Muscle layer of duodenum (tissue), 2 donors: ENCODE measurements around the gene DNAJC15.

Source experiments
- H3K27ac ChIP-seq: one replicate; pipeline ENCODE4 v1.7.0; 2013; ENCODE audit warnings: mild to moderate bottlenecking, low read length
- H3K27me3 ChIP-seq: one replicate; pipeline ENCODE4 v1.7.0; 2013; ENCODE audit warnings: low read depth, mild to moderate bottlenecking, control low read depth, low read length
- H3K36me3 ChIP-seq, 2 donors: one replicate each; pipeline ENCODE4 v1.7.0; 2013; ENCODE audit warnings: low read length in 2 of 2, control low read depth in 1 of 2, mild to moderate bottlenecking in 1 of 2; ENCODE audit not compliant: insufficient read depth in 2 of 2, control insufficient read depth in 1 of 2
- H3K4me1 ChIP-seq, 2 donors: one replicate each; pipeline ENCODE4 v1.7.0; 2013; ENCODE audit warnings: low read length in 2 of 2, mild to moderate bottlenecking in 2 of 2, control low read depth in 1 of 2, moderate library complexity in 1 of 2; ENCODE audit not compliant: insufficient read depth in 2 of 2, control insufficient read depth in 1 of 2
- H3K4me3 ChIP-seq, 2 donors: one replicate each; pipeline ENCODE4 v1.7.0; 2013; ENCODE audit warnings: low read length in 2 of 2, low read depth in 1 of 2, mild to moderate bottlenecking in 1 of 2
- H3K9me3 ChIP-seq, 2 donors: one replicate each; pipeline ENCODE4 v1.7.0; 2013; ENCODE audit warnings: low read length in 2 of 2, control low read depth in 1 of 2, mild to moderate bottlenecking in 1 of 2; ENCODE audit not compliant: control insufficient read depth in 1 of 2
- donor health status: healthy.

DNAJC15 gene

GRCh38 chr13:43023289-43023963, at the start of gene DNAJC15:
Gene DNAJC15, plus strand, starts transcription at chr13:43023586. Its CDS starts 41 bp downstream, at chr13:43023627.
- Histone ChIP-seq H3K4me1 (peaks cover 0 to 14% of the 10 kb centered on the region in 2 donors), H3K9me3 (no peaks in the 10 kb centered on the region), H3K27me3 (no peaks in the 10 kb centered on the region)

GRCh38 chr13:42976066-42976465, 47.3 kb upstream of the DNAJC15 start:
- H3K27me3 ChIP-seq, result no peaks in the 10 kb centered on the region
- H3K27ac ChIP-seq, result no peak overlapping the region
- H3K4me1 ChIP-seq, result no peaks in the 10 kb centered on the region
- no peaks in the 10 kb centered on the region for H3K36me3 ChIP-seq
- H3K4me3 ChIP-seq, result no peak overlapping the region
- H3K9me3 ChIP-seq, result peaks cover 0 to 3% of the 10 kb centered on the region in 2 donors

More at GRCh38 chr13:43023289-43023963, at the start of gene DNAJC15:
- peak within 1 kb of the TSS; percentile 80 to 97 for H3K4me3 ChIP-seq
- H3K27ac ChIP-seq, result peak within 1 kb of the TSS; percentile 90
- peaks cover 0 to 4% of the 10 kb centered on the region in 2 donors for H3K36me3 ChIP-seq

GRCh38 chr13:42977219-42977659, 46.1 kb upstream of the DNAJC15 start:
- Histone ChIP-seq H3K36me3 (no peaks in the 10 kb centered on the region), H3K4me1 (no peaks in the 10 kb centered on the region), H3K9me3 (peaks cover 0 to 3% of the 10 kb centered on the region in 2 donors), H3K4me3 (no peak overlapping the region), H3K27me3 (no peaks in the 10 kb centered on the region), H3K27ac (no peak overlapping the region)

GRCh38 chr13:42981317-42981716, 42.1 kb upstream of the DNAJC15 start:
- Histone ChIP-seq H3K36me3 (no peaks in the 10 kb centered on the region), H3K27ac (no peak overlapping the region), H3K27me3 (no peaks in the 10 kb centered on the region), H3K9me3 (no peaks in the 10 kb centered on the region), H3K4me3 (no peak overlapping the region), H3K4me1 (no peaks in the 10 kb centered on the region)

- Histone ChIP-seq H3K4me3 (no peak overlapping the region), H3K27me3 (no peaks in the 10 kb centered on the region), H3K27ac (no peak overlapping the region), H3K9me3 (no peaks in the 10 kb centered on the region), H3K36me3 (no peaks in the 10 kb centered on the region), H3K4me1 (no peaks in the 10 kb centered on the region)
These were observed 41.5 kb upstream of the DNAJC15 start for GRCh38 chr13:42981853-42982252.

- Histone ChIP-seq H3K36me3 (no peaks in the 10 kb centered on the region), H3K9me3 (no peaks in the 10 kb centered on the region), H3K27me3 (no peaks in the 10 kb centered on the region), H3K4me3 (no peak overlapping the region), H3K4me1 (no peaks in the 10 kb centered on the region), H3K27ac (no peak overlapping the region)
These were observed 39.4 kb upstream of the DNAJC15 start for GRCh38 chr13:42984026-42984425.

GRCh38 chr13:42984691-42985090, 38.7 kb upstream of the DNAJC15 start:
- Histone ChIP-seq H3K36me3 (no peaks in the 10 kb centered on the region), H3K4me3 (no peak overlapping the region), H3K27ac (no peak overlapping the region), H3K27me3 (no peaks in the 10 kb centered on the region), H3K4me1 (no peaks in the 10 kb centered on the region), H3K9me3 (no peaks in the 10 kb centered on the region)

GRCh38 chr13:42985312-42986175, 37.8 kb upstream of the DNAJC15 start:
- no peaks in the 10 kb centered on the region for H3K36me3 ChIP-seq
- peak overlapping the region; percentile 83 for H3K27ac ChIP-seq
- H3K9me3 ChIP-seq, result no peaks in the 10 kb centered on the region
- H3K27me3 ChIP-seq, result no peaks in the 10 kb centered on the region
- no peak overlapping the region for H3K4me3 ChIP-seq
- H3K4me1 ChIP-seq, result peaks cover 0 to 7% of the 10 kb centered on the region in 2 donors

GRCh38 chr13:42986176-42986574, 37.2 kb upstream of the DNAJC15 start:
- Histone ChIP-seq H3K36me3 (no peaks in the 10 kb centered on the region), H3K27me3 (no peaks in the 10 kb centered on the region), H3K9me3 (no peaks in the 10 kb centered on the region), H3K27ac (peak overlapping the region; percentile 83), H3K4me3 (no peak overlapping the region), H3K4me1 (peaks cover 0 to 8% of the 10 kb centered on the region in 2 donors)

- no peaks in the 10 kb centered on the region for H3K9me3 ChIP-seq
- H3K4me3 ChIP-seq, result peak overlapping the region; percentile 80 to 83
- H3K4me1 ChIP-seq, result peaks cover 3 to 8% of the 10 kb centered on the region in 2 donors
- no peaks in the 10 kb centered on the region for H3K36me3 ChIP-seq
- H3K27ac ChIP-seq, result peak overlapping the region; percentile 61
- no peaks in the 10 kb centered on the region for H3K27me3 ChIP-seq
These were observed 32.8 kb upstream of the DNAJC15 start for GRCh38 chr13:42990291-42991232.
